Fibroblast of lung (primary cell): ENCODE results near the gene SLX9. TPM values are rescaled to one million over a fixed set of nuclear protein-coding genes. Genes with fewer than 3 reads are reported as not detected.

Experiments
- DNase-seq, 2 donors: peaks; one replicate each; pipeline versions ENCODE4 v3.0.0 to v3.0.0-alpha.2; 2010; ENCODE audit warnings: low read depth in 2 of 2
- H2AFZ ChIP-seq: 2 replicates; pipeline ENCODE4 v1.5.1; 2012; ENCODE audit warnings: low read length, control low read depth, inconsistent platforms
- H3K27ac ChIP-seq: 2 replicates; pipeline ENCODE4 v1.5.1; 2011; ENCODE audit warnings: low read length, control low read depth; ENCODE audit not compliant: insufficient read depth
- H3K27me3 ChIP-seq: 2 replicates; pipeline ENCODE4 v1.5.1; 2011; ENCODE audit warnings: mild to moderate bottlenecking, low read length; ENCODE audit not compliant: control insufficient read depth, insufficient read depth
- H3K36me3 ChIP-seq: 2 replicates; pipeline ENCODE4 v1.5.1; 2011; ENCODE audit warnings: low read length; ENCODE audit not compliant: control insufficient read depth, insufficient read depth
- H3K4me1 ChIP-seq: 2 replicates; pipeline ENCODE4 v1.5.1; 2011; ENCODE audit warnings: low read length; ENCODE audit not compliant: control insufficient read depth, insufficient read depth; ENCODE audit errors: extremely low read depth
- H3K4me2 ChIP-seq: 2 replicates; pipeline ENCODE4 v1.5.1; 2011; ENCODE audit warnings: low read length, control low read depth; ENCODE audit not compliant: insufficient read depth; ENCODE audit errors: extremely low read depth
- H3K4me3 ChIP-seq, 4 experiments: fragments of 200-600 bp in 1 of 4; sonication (generic) in 1 of 4; replicated peaks in 1 of 4; 2 replicates each; pipeline ENCODE4 v1.5.1; 2011 to 2016; ENCODE audit warnings: low read length in 4 of 4, low read depth in 3 of 4, mild to moderate bottlenecking in 3 of 4, control low read depth in 2 of 4, inconsistent platforms in 1 of 4, mixed read lengths in 1 of 4; ENCODE audit not compliant: insufficient read depth in 1 of 4; ENCODE audit errors: control extremely low read depth in 1 of 4
- H3K79me2 ChIP-seq: 2 replicates; pipeline ENCODE4 v1.5.1; 2012; ENCODE audit warnings: mild to moderate bottlenecking, low read length, inconsistent platforms; ENCODE audit not compliant: control insufficient read depth, insufficient read depth
- H3K9ac ChIP-seq: 2 replicates; pipeline ENCODE4 v1.5.1; 2011; ENCODE audit warnings: mild to moderate bottlenecking, low read length, control low read depth; ENCODE audit not compliant: insufficient read depth
- H3K9me3 ChIP-seq: 2 replicates; pipeline ENCODE4 v1.5.1; 2012; ENCODE audit warnings: low read depth, low read length; ENCODE audit not compliant: control insufficient read depth, insufficient read depth
- H4K20me1 ChIP-seq: 2 replicates; pipeline ENCODE4 v1.5.1; 2011; ENCODE audit warnings: low read length; ENCODE audit not compliant: control insufficient read depth, insufficient read depth; ENCODE audit errors: extremely low read depth
- EZH2 ChIP-seq: IDR thresholded peaks from 2 replicates; pipeline ENCODE4 v1.5.1; 2012; ENCODE audit warnings: low read length, control low read depth, mild to moderate bottlenecking; ENCODE audit errors: missing control alignments
- polyA plus RNA-seq, 2 donors: library from polyadenylated mRNA; depleted of rRNA in 1 of 2; stranded (reverse) in 1 of 2; unstranded in 1 of 2; fragments of >200 nt; gene quantifications; 2 replicates each; pipeline ENCODE4 v1.2.1, GENCODE V29; 2011 to 2012; ENCODE audit warnings: missing spikeins in 1 of 2
- total RNA-seq: library from RNA; depleted of rRNA; stranded (reverse); fragments of >200 nt; gene quantifications from 2 replicates; pipeline ENCODE4 v1.2.1, GENCODE V29; 2014
- TF ChIP-seq, protein P1 (sequence below), 2 donors: IDR thresholded peaks in 1 of 2; conservative IDR thresholded peaks in 1 of 2; 1 replicate in 1 of 2; 2 replicates in 1 of 2; pipeline ENCODE4 v1.5.1; 2011 to 2012; ENCODE audit warnings: low read length in 2 of 2, control low read depth in 1 of 2, inconsistent platforms in 1 of 2, low read depth in 1 of 2, mild to moderate bottlenecking in 1 of 2

Gene SLX9
- total and polyA plus RNA-seq, 2 donors (not counting 1 experiment from before 2014, with no cell fraction given): 9.7 to 14.9 TPM

DNA sequence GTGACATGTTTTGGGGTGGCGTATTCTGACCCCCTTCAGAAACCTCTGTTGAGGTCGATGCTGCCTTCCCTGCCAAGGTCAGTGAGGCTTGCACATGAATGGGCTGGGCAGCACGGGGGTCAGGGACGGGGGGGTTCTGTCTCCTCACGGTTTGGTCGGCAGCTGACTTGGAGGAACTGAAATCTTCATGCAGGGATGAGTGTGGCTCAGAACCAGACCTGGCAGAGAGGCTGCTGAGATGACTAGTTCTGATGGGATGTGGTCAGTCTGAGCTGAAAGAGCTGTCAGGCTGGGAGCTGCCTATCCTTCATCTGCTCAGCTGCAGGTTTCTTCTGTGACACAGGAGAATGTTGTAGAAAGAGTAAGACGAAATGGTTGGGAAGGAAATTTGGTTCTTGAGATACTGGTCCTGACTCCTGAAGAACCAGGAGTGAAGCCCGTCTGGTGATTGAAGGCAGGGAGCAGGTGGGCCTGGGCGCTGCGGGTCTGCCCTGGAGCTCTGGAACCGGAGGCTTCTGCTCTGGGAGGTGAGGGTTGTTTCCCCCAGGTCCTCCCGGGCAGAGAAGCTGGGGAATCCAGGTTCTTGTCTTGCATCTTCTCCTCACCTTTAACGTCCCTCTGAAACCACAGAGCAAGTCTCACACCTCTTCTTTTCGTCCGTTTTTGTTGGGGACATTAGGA lies 3.3 kb downstream of the SLX9 start:
- no peaks in the 10 kb centered on the region for H3K27me3 ChIP-seq
- no peaks in the 10 kb centered on the region for H3K9me3 ChIP-seq
- DNase-seq: no peak
- TF ChIP-seq EZH2: no peak
- TF ChIP-seq, protein P1, sequence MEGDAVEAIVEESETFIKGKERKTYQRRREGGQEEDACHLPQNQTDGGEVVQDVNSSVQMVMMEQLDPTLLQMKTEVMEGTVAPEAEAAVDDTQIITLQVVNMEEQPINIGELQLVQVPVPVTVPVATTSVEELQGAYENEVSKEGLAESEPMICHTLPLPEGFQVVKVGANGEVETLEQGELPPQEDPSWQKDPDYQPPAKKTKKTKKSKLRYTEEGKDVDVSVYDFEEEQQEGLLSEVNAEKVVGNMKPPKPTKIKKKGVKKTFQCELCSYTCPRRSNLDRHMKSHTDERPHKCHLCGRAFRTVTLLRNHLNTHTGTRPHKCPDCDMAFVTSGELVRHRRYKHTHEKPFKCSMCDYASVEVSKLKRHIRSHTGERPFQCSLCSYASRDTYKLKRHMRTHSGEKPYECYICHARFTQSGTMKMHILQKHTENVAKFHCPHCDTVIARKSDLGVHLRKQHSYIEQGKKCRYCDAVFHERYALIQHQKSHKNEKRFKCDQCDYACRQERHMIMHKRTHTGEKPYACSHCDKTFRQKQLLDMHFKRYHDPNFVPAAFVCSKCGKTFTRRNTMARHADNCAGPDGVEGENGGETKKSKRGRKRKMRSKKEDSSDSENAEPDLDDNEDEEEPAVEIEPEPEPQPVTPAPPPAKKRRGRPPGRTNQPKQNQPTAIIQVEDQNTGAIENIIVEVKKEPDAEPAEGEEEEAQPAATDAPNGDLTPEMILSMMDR (conservative IDR thresholded peaks at IDR 0.05 in 1 of 2, IDR thresholded peaks at IDR 0.05 in 1 of 2; ENCODE audit: low read depth in 1 of 2, low read length in 2 of 2): no peak
- H3K9ac ChIP-seq: no peak overlapping the region
- H3K4me1 ChIP-seq: peaks cover 2% of the 10 kb centered on the region
- H3K79me2 ChIP-seq: peaks cover 25% of the 10 kb centered on the region
- no peaks in the 10 kb centered on the region for H4K20me1 ChIP-seq
- H3K27ac ChIP-seq: no peak overlapping the region
- no peak overlapping the region for H2AFZ ChIP-seq
- no peak overlapping the region for H3K4me2 ChIP-seq
- H3K36me3 ChIP-seq: peaks cover 9% of the 10 kb centered on the region
- H3K4me3 ChIP-seq: no peak overlapping the region

DNA sequence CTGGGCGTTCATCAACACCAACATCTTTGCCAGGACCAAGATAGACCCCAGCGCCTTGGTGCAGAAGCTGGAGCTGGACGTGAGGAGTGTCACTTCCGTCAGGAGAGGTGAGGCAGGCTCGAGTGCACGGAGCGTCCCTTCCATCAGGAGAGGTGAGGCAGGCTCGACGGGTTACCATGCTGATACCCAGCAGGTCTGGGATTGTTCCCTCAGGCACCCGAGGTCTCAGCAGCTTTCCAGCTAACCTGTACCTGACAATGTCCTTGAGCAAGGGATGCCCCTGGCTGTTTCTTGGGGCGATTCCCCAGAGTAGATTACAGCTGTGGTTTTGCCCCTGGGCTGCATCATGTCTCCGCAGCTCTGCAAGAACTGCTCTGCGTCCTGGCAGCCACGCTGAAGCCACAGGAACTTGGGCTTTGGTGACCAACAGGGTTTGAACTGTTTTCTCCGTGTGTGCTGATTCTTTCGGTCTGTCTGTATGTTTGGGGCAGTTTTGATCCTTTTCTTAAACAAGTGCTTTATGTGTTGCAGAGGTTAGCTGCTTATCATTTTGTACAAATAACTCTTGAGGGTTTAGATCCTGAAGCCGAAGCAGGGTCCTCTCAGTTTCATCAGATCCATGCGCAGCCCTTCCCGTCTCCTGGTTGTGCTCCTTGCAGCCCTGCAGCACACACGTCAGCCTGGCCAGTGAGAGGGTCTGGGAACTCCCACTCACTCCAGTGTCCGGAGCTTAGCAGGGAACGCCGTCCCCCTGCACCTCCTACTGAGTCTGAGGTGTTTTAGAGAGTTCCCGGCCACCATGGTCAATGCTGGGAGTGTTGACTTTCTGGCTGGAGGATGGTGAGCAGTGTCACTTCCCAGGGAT lies 4.1 kb downstream of the SLX9 start:
- Histone ChIP-seq H2AFZ (no peak overlapping the region), H3K79me2 (peaks cover 25% of the 10 kb centered on the region), H3K9ac (no peak overlapping the region), H3K4me1 (peaks cover 2% of the 10 kb centered on the region), H4K20me1 (no peaks in the 10 kb centered on the region), H3K9me3 (no peaks in the 10 kb centered on the region), H3K4me3 (no peak overlapping the region), H3K36me3 (peaks cover 9% of the 10 kb centered on the region), H3K27ac (no peak overlapping the region), H3K27me3 (no peaks in the 10 kb centered on the region), H3K4me2 (no peak overlapping the region)
- no peak for TF ChIP-seq EZH2
- DNase-seq: no peak

DNA sequence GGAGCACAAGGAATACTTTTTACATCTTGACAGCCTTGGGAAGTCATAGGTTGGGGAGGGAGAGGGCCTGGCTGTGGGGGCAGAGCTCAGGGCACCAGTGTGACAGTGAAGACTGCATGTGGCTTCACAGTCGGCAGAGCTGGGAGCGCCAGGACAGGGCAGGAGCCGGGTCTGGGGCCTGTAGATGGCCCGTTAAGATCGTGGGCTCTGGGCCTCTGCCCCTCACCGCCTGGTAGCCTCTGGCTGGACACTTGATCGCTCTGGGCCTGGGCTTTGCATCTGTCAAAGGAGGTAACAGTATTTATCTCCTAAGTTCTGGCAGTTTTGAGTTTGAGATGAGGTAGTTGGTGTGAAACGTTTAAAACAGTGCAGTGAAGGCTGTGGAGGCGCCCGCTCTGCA lies 4.8 kb downstream of the SLX9 start:
- Histone ChIP-seq H3K4me3 (no peak overlapping the region), H3K4me2 (no peak overlapping the region), H4K20me1 (no peaks in the 10 kb centered on the region), H2AFZ (no peak overlapping the region), H3K36me3 (peaks cover 9% of the 10 kb centered on the region), H3K27ac (no peak overlapping the region), H3K27me3 (no peaks in the 10 kb centered on the region), H3K9me3 (no peaks in the 10 kb centered on the region), H3K4me1 (peaks cover 2% of the 10 kb centered on the region), H3K9ac (no peak overlapping the region), H3K79me2 (peaks cover 25% of the 10 kb centered on the region)
- no peak for TF ChIP-seq EZH2
- TF ChIP-seq, protein P1 (conservative IDR thresholded peaks at IDR 0.05 in 1 of 2, IDR thresholded peaks at IDR 0.05 in 1 of 2; ENCODE audit: low read depth in 1 of 2, low read length in 2 of 2): no peak
- DNase-seq: no peak
